Dedifferentiated amniotic fluid mesenchymal stem cell (primary cell): ENCODE results near the gene FHAD1.

Source experiments
- DNase-seq: peaks from one replicate; pipeline ENCODE4 v3.0.0-alpha.2; 2016; ENCODE audit errors: extremely low spot score

The FHAD1 gene

GRCh38 chr1:15435239-15436077, 188.4 kb downstream of the FHAD1 start:
- no peak for DNase-seq

GRCh38 chr1:15436881-15437442, 189.9 kb downstream of the FHAD1 start:
- DNase-seq: no peak

GRCh38 chr1:15439325-15439724, 192.3 kb downstream of the FHAD1 start:
- DNase-seq: no peak

- no peak for DNase-seq
Measured at GRCh38 chr1:15440357-15440756, 193.3 kb downstream of the FHAD1 start.

GRCh38 chr1:15441247-15441646, 194.2 kb downstream of the FHAD1 start:
- DNase-seq: no peak

- DNase-seq: no peak
Measured at GRCh38 chr1:15442119-15442518, 195.1 kb downstream of the FHAD1 start.

GRCh38 chr1:15442759-15443158, 195.7 kb downstream of the FHAD1 start:
- no peak for DNase-seq

GRCh38 chr1:15443281-15443680, 196.3 kb downstream of the FHAD1 start:
- DNase-seq: no peak

GRCh38 chr1:15444468-15445389, 197.7 kb downstream of the FHAD1 start:
- no peak for DNase-seq

- no peak for DNase-seq
Measured at GRCh38 chr1:15445390-15446122, 198.5 kb downstream of the FHAD1 start.

- no peak for DNase-seq
Measured at GRCh38 chr1:15446212-15446611, 199.2 kb downstream of the FHAD1 start.
